SU-DHL-6 (cell line): ENCODE data around the gene POFUT2.

Experiments
- H2AFZ ChIP-seq: fragments of 200-600 bp; sonication (generic); 2 replicates; pipeline ENCODE4 v1.6.1; 2014; ENCODE audit warnings: low read depth, mild to moderate bottlenecking, moderate library complexity, mixed read lengths, antibody characterized with exemption, low read length; ENCODE audit not compliant: severe bottlenecking
- H3F3A ChIP-seq: fragments of 200-600 bp; shearing (Covaris generic); 2 replicates; pipeline ENCODE4 v1.6.0; 2016; ENCODE audit warnings: antibody characterized with exemption, mild to moderate bottlenecking; ENCODE audit not compliant: insufficient read depth
- H3K27ac ChIP-seq: fragments of 200-600 bp; sonication (generic); 2 replicates; pipeline ENCODE4 v1.5.1; 2016; ENCODE audit warnings: low read depth, mild to moderate bottlenecking, low read length, moderate library complexity, mixed read lengths
- H3K27me3 ChIP-seq: fragments of 200-600 bp; sonication (generic), shearing (Covaris generic); 2 replicates; pipeline ENCODE4 v1.6.0; 2014; ENCODE audit warnings: mild to moderate bottlenecking, low read length
- H3K36me3 ChIP-seq: fragments of 200-600 bp; sonication (generic); 2 replicates; pipeline ENCODE4 v1.6.1; 2014; ENCODE audit warnings: mild to moderate bottlenecking, low read length, mixed read lengths
- H3K4me2 ChIP-seq: fragments of 300-600, 200-600 bp; shearing (Covaris generic), sonication (generic); 2 replicates; pipeline ENCODE4 v1.6.0; 2014; ENCODE audit warnings: low read length, low read depth, mild to moderate bottlenecking; ENCODE audit not compliant: poor library complexity, severe bottlenecking
- H3K4me3 ChIP-seq: fragments of 200-600 bp; sonication (generic); 2 replicates; pipeline ENCODE4 v1.5.1; 2014; ENCODE audit warnings: antibody characterized with exemption, low read length, mild to moderate bottlenecking, mixed read lengths; ENCODE audit not compliant: insufficient read depth, poor library complexity, severe bottlenecking
- H3K79me2 ChIP-seq: fragments of 200-600 bp; sonication (generic); 2 replicates; pipeline ENCODE4 v1.6.1; 2014; ENCODE audit warnings: mild to moderate bottlenecking, low read length, moderate library complexity; ENCODE audit not compliant: insufficient read depth
- H3K9ac ChIP-seq: fragments of 200-600 bp; sonication (generic); 2 replicates; pipeline ENCODE4 v1.7.0; 2014; ENCODE audit warnings: mild to moderate bottlenecking, low read length
- H3K9me2 ChIP-seq: fragments of 200-600 bp; sonication (generic); replicated peaks from 2 replicates; pipeline ENCODE4 v1.6.1; 2014; ENCODE audit warnings: low read length; ENCODE audit not compliant: insufficient read depth
- H3K9me3 ChIP-seq: fragments of 200-600 bp; sonication (generic); 2 replicates; pipeline ENCODE4 v1.6.1; 2014; ENCODE audit warnings: low read length, mixed read lengths; ENCODE audit not compliant: insufficient read depth
- H4K20me1 ChIP-seq: fragments of 200-600 bp; sonication (generic); 2 replicates; pipeline ENCODE4 v1.6.1; 2014; ENCODE audit warnings: low read depth, mild to moderate bottlenecking, antibody characterized with exemption, low read length, moderate library complexity, mixed read lengths
- EZH2phosphoT487 ChIP-seq: fragments of 200-600 bp; sonication (generic), shearing (Covaris generic); conservative IDR thresholded peaks from 2 replicates; pipeline ENCODE4 v1.6.1; 2018; ENCODE audit warnings: mild to moderate bottlenecking, antibody characterized with exemption, low read length, moderate library complexity, mixed read lengths
- TF ChIP-seq, protein P1 (sequence below): fragments of 200-600 bp; sonication (generic); IDR thresholded peaks from one replicate; pipeline ENCODE4 v1.5.1; 2017; ENCODE audit warnings: antibody characterized with exemption, mild to moderate bottlenecking, low read length, moderate library complexity; ENCODE audit not compliant: insufficient read depth, poor library complexity, severe bottlenecking

POFUT2 gene

GRCh38 chr21:45217010-45217409 is 70.7 kb downstream of the POFUT2 start:
- Histone ChIP-seq H3K27me3 (no peaks in the 10 kb centered on the region), H3K9ac (no peak overlapping the region), H3K36me3 (peaks cover 3% of the 10 kb centered on the region; the same call in 1 of the 2 replicates), H3F3A (no peaks in the 10 kb centered on the region), H3K9me2 (no peaks in the 10 kb centered on the region), H3K27ac (no peak overlapping the region), H3K9me3 (no peaks in the 10 kb centered on the region), H2AFZ (no peak overlapping the region), H3K4me3 (no peak overlapping the region), H4K20me1 (no peaks in the 10 kb centered on the region), H3K79me2 (no peaks in the 10 kb centered on the region), H3K4me2 (no peak overlapping the region)
- TF ChIP-seq EZH2phosphoT487, result no peak
- TF ChIP-seq, protein P1, sequence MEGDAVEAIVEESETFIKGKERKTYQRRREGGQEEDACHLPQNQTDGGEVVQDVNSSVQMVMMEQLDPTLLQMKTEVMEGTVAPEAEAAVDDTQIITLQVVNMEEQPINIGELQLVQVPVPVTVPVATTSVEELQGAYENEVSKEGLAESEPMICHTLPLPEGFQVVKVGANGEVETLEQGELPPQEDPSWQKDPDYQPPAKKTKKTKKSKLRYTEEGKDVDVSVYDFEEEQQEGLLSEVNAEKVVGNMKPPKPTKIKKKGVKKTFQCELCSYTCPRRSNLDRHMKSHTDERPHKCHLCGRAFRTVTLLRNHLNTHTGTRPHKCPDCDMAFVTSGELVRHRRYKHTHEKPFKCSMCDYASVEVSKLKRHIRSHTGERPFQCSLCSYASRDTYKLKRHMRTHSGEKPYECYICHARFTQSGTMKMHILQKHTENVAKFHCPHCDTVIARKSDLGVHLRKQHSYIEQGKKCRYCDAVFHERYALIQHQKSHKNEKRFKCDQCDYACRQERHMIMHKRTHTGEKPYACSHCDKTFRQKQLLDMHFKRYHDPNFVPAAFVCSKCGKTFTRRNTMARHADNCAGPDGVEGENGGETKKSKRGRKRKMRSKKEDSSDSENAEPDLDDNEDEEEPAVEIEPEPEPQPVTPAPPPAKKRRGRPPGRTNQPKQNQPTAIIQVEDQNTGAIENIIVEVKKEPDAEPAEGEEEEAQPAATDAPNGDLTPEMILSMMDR, result no peak

- no peaks in the 10 kb centered on the region for H3F3A ChIP-seq
- no peaks in the 10 kb centered on the region for H3K9me3 ChIP-seq
- H3K36me3 ChIP-seq, result peaks cover 3% of the 10 kb centered on the region; the same call in 1 of the 2 replicates
- no peaks in the 10 kb centered on the region for H3K9me2 ChIP-seq
- H3K27ac ChIP-seq, result no peak overlapping the region
- no peaks in the 10 kb centered on the region for H3K27me3 ChIP-seq
- no peak overlapping the region for H2AFZ ChIP-seq
- H3K9ac ChIP-seq, result no peak overlapping the region
- H4K20me1 ChIP-seq, result no peaks in the 10 kb centered on the region
- no peaks in the 10 kb centered on the region for H3K79me2 ChIP-seq
- no peak overlapping the region for H3K4me3 ChIP-seq
- H3K4me2 ChIP-seq, result no peak overlapping the region
- no peak for TF ChIP-seq EZH2phosphoT487
- TF ChIP-seq, protein P1, result no peak
Measured at GRCh38 chr21:45215213-45215612, 72.5 kb downstream of the POFUT2 start.
